HG02973 (cell line): ENCODE data around the gene MTX2.
A peak's percentile ranks its signal among the peaks of the same experiment; 100 is the strongest.
"Not testable (repeated sequence)": the region's sequence is repeated elsewhere in the genome, so short reads cannot be mapped to it uniquely, and the experiment has no call there.

Experiments
- ATAC-seq: cut with Tn5 transposase; IDR thresholded peaks from one replicate; pipeline ENCODE4 v1.9.1; 2021; ENCODE audit warnings: moderate library complexity; ENCODE audit not compliant: unreplicated experiment

Gene MTX2

GRCh38 chr2:176284461-176285049 lies 15.3 kb downstream of the MTX2 start:
- ATAC-seq = no peak

DNA sequence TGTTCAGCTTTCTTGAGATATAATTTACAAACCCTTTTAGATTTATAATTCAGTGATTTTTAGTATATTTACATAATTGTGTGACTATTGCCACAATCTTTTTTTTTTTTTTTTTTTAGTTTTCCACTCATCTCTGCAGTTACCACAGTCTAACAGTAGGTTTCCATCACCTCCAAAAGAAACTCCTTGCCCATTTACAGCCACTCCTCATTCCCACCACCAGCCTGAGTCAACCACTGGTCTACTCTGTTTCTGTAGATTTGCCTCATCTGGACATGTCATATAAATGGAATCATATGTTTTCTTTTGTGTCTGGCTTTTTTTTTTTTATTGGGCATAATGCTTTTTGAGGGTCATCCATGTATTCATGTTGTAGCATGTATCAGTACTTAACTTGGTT lies 16.1 kb downstream of the MTX2 start:
- no peak for ATAC-seq

GRCh38 chr2:176291335-176291734 lies 22.1 kb downstream of the MTX2 start:
- no peak for ATAC-seq

DNA sequence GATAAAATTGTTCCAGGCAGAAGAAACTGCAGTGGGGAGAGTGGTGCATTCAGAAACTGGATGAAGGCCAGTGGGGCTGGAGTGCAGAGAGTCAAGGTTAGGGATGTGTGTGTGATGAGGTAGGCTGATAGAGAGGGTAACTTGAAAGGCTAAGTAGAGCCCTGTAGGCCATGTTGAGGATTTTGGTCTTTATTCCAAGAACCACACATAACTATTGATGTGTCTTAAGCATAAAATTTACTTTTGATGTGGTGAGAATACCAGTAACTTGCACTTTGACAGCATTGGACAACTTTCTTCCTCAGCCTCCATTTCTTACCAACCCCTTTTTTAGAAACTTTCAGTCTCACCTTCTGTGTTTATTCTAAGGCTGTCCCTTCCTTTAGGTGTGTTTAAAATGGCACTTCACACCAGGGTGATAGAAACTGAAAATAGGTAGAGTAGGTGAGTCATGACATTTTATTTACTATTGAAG lies 22.6 kb downstream of the MTX2 start:
- peak; percentile 82 for ATAC-seq

DNA sequence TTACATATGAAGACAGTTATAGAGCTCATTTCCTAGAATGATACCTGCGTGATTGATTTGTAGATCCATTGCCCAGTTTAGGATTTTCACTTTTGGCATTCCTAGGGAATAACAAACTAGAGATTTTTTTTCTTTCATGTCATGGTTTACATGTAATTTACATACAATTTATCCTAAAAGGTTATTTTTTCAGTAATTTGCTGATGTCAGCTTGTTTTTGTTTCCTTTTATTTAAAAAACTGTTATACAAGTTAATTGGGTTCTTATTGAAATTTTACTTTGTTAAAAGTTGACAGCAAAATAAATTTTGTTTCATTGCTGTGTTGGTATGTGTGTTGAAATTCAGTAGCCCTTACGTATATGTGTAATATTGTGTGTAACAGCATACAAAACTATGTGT lies 23.4 kb downstream of the MTX2 start:
- no peak for ATAC-seq

DNA sequence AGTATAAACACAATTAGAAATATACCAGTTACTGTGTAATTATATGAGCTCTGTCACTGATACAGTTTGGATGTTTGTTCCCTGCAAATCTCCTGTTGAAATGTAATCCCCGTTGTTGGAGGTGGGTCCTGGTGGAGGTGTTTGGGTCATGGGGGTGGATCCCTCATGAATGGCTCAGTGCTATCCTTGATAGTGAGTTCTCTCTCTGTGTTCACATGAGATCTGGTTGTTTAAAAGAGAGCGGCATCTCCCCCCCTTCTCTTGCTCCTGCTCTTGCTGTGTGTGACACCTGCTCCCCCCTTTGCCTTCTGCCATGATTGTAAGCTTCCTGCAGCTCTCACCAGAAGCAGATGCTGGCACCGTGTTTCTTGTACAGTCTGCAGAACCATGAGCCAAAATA lies 24.1 kb downstream of the MTX2 start:
- no peak for ATAC-seq

DNA sequence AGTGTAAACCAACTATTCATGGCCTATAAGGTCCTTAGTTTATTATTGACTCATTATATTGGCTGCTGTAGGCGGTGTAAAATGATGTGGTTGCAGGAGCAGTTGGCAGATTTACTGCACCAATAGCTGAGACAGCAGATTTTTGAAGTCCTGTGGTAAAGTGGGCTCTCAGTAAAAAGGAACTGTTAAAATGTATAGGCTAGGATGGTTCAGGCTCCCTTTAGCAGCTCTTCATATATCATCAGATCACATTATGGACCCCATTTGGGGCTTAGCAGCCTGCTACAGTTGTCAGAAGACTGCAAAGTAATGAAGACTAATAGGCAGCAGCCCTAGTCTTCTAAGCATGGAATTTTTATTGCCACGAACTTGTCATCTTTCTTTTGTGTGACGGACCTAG lies 27.8 kb downstream of the MTX2 start:
- no peak for ATAC-seq

DNA sequence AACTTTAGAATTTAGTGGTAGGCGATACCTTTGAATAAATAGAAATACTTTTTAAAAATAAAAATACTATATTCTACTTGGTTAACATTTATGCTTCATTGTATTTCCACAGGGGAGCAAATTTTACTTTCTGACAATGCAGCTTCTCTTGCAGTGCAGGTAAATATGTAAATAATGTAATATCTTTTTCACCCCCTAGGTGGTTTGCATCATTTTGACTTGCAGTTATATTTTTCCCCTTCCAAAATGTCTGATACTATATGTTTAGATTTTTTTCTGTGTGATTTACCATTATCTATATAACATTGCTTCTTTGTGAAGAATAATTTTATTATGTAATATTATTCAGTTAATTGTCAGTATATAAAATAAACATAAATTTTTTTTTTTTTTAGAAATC lies 28.5 kb downstream of the MTX2 start:
- no peak for ATAC-seq

- ATAC-seq = not testable (repeated sequence)
These were observed 36.8 kb downstream of the MTX2 start for GRCh38 chr2:176306020-176306419.

DNA sequence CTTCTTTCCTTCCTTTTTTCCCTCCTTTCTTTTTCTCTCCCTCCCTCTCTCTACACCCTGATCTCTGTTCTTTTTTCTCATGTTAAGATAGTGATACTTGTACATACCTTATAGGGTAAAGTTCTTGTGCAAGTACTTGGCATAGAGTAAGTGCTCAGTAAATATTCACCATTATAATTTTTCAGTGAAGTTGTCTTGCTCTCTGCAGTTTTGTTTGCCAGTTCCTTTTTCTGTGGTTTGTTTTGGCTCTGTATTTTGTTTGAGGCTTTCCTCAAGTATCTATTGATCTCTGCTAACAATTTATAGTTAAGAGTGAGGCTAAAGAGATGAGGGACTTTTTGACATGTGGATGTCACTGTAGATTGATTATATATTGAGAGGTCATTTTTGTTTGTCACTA lies 48.0 kb downstream of the MTX2 start:
- no peak for ATAC-seq

DNA sequence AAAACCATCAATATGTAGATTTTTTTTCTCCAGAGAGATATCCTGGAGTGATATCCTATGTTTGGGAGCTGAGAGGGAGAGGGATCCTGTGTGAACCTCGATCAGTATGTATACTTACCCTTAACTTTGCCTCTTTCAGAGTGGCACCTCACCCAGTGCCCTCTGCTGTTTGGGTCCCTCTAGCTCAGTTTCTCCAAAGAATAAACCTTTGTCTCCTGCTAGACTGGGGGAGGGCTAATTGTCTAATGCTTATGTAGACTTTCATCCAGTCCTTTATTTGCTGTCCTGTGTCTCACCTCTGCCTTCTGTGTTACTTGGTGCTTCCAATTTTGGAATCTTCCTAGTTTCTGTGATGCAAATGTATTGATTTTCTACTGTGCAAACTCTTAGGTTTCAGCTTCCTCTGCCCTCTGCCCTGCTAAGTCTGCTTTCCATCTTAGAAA lies 48.4 kb downstream of the MTX2 start:
- ATAC-seq = no peak

DNA sequence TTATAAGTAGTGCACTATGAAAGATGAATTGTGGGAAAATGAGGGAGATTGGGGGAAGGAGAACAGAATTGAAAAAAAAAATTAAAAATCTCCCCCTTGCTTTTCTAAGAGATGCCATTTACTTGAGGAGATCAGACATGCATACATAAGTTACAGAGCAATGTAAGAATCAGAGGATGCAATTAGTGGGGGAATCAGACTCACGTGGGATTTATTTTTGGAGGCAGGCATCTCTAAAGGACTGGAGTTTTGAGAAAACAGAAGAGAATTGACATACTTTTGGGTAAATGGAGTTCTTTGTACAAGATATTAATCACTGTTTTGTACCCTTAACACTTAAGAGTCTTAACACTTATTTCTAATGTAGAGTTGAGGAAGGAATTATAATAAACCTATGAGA lies 52.7 kb downstream of the MTX2 start:
- no peak for ATAC-seq

DNA sequence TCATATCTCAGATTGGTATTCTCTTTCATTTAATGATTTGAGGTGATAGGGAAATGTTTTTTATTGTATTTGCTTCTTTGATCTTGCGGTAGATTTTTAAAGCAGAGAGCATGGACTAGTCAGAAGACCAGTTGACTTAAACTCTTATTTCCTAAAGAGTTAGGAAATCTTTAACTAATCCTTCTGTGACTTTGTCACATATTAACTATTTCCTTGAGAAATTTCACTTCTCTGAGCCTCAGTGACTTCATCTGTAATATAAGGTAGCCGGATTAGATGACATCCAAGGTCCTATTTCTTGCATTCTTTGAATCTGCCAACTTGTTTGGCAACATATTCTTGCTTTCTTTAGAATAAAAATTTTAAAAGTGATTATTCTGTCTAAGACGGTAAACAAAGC lies 55.6 kb downstream of the MTX2 start:
- no peak for ATAC-seq

DNA sequence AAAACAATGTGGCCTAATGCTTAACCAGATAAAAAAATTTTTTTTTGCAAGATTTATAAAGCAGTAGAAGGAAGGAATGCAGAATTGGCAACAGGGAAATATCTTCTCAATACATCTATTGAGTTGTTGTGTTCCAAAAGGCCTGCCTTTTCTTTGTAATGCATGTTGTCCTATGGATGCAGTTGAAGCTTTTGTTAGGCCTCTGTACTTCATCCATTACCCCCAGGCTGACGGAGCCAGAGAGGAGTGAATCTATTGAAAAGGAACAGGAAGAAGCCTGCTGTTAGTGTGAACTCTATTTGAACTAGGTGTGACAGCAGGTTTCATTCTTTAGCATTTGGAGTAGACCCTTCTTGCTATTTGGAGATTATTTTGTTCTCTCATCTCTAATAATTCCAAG lies 56.5 kb downstream of the MTX2 start:
- ATAC-seq = no peak

GRCh38 chr2:176328149-176328548 lies 58.9 kb downstream of the MTX2 start:
- ATAC-seq = no peak

DNA sequence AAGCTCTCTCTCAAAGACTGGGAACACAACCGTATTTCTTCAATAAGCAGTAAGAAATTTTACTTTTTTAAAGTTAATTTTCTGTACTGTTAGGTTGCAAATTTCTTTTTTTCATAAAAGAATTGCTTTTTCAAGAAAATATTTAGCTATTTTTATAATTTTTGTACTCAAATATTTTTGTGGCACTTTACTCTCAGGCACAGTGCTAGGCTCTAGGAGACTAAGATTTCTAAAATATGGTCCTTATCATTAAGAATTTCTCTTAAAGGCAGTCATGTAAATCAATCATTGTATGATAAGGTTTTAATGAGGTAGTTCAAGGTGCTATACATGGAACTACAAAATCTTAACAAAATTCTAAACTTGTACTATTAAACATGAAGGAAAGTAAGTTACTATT lies 61.4 kb downstream of the MTX2 start:
- no peak for ATAC-seq

- ATAC-seq = no peak
These were observed 62.4 kb downstream of the MTX2 start for GRCh38 chr2:176331646-176332045.

- ATAC-seq = no peak
These were observed 65.5 kb downstream of the MTX2 start for GRCh38 chr2:176334729-176335128.

DNA sequence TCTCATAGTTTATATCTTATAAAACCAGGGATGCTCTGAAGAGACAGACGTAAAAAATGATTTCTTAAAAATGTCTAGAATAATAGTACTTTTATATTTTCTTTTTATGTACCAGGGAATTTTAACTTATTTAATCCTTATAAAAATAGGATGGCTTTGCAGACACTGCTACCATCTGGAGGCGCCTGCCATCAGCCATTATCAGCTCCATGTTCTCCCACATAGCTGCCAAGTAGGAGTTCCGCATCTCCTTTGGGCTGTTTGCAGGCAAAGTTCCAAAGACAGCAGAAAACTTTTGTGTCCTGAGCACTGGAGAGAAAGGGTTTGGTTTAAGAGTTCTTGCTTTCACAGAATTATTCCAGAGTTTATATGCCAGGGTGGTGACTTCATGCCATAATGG lies 69.2 kb downstream of the MTX2 start:
- no peak for ATAC-seq

DNA sequence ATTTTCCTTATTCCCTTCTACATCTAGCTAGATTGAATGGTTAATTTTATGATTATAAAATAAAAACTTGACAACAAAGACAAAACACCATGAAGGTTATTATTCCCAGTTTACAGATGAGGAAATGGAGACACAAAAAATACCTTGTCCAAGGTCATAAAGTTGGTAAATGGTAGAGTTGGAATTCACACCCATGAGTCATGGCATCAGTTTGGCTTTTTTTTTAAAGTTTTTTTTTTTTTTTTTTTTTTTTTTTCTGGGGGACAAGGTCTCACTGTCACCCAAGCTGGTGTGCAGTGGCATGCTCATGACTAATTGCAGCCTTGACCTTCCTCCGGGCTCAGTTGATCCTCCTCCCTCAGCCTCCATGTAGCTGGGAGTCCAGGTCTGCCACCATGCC lies 70.0 kb downstream of the MTX2 start:
- ATAC-seq = no peak

DNA sequence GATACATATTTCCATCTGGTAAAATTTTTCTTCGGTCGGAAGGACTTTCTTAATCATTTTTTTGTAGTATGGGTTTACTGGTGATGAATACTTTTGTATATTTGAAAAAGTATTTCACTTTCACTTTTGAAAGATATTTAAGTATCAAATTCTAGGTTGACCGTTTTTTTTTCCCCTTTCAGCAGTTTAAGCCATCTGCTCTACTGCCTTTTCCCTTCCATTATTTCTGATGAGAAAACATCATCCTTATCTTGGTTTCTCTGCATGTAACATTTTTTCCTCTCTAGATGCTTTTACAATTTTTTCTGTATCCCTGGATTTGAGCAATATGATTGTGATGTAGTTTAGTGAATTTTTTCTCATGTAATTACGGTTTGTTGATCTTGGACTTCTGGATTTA lies 87.0 kb downstream of the MTX2 start:
- ATAC-seq = no peak

- no peak for ATAC-seq
These were observed 95.2 kb downstream of the MTX2 start for GRCh38 chr2:176364273-176364977.

DNA sequence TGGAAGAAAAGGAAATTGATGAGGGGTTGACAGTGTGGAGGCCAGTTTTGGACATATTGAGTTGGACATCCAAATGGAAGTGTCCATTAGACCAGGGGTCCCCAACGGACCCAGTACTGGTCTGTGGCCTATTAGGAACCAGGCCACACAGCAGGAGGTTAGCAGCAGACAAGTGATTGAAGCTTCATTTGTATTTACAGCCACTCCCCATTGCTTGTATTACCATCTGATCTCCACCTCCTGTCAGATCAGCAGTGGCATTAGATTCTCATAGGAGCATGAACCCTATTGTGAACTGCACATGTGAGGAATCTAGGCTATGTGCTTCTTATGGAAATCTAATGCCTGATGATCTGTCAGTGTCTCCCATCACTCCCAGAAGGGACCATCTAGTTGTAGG lies 99.1 kb downstream of the MTX2 start:
- no peak for ATAC-seq
